SK-N-SH (cell line): ENCODE measurements around the gene PFDN5. TPM values are rescaled to one million over a fixed set of nuclear protein-coding genes. Genes with fewer than 3 reads are reported as not detected.

ENCODE experiments used
- CTCF ChIA-PET: fragments of 300-600, 350-600 bp; formaldehyde crosslinking; extraction: SDS; loops from one replicate; lab custom pipeline; 2021; lab: Yijun Ruan, JAX
- POLR2A ChIA-PET: fragments of 350-600 bp; sonication (Branson Sonifier 250); formaldehyde crosslinking; extraction: SDS; loops from one replicate; lab custom pipeline; 2020; ENCODE audit warnings: antibody characterized with exemption, inconsistent platforms; lab: Yijun Ruan, JAX
- DNase-seq: peaks from one replicate; pipeline ENCODE4 v3.0.0; 2012
- H2AFZ ChIP-seq: fragments of 200-600 bp; sonication (generic); 2 replicates; pipeline ENCODE4 v1.8.1; 2016; ENCODE audit warnings: antibody characterized with exemption, mild to moderate bottlenecking, low read depth
- H3F3A ChIP-seq: fragments of 200-600 bp; sonication (generic); replicated peaks from 2 replicates; pipeline ENCODE3; 2016; ENCODE audit warnings: antibody characterized with exemption, mild to moderate bottlenecking; ENCODE audit not compliant: insufficient read depth
- H3K27ac ChIP-seq, 2 experiments: fragments of 200-500 bp in 1 of 2; fragments of 200-600 bp in 1 of 2; sonication (Bioruptor generic) in 1 of 2; sonication (generic), shearing (Covaris generic) in 1 of 2; 2 replicates each; pipeline versions ENCODE4 v1.5.1 to v1.6.1; 2014 to 2016; ENCODE audit warnings: low read depth in 2 of 2, inconsistent platforms in 1 of 2, low read length in 1 of 2, mild to moderate bottlenecking in 1 of 2, mixed read lengths in 1 of 2
- H3K27me3 ChIP-seq: fragments of 200-600 bp; sonication (generic), shearing (Covaris generic); 2 replicates; pipeline ENCODE4 v1.6.1; 2016; ENCODE audit warnings: mixed run types; ENCODE audit not compliant: insufficient read depth
- H3K36me3 ChIP-seq, 2 experiments: fragments of 200-500 bp in 1 of 2; fragments of 200-600 bp in 1 of 2; sonication (Bioruptor generic) in 1 of 2; sonication (generic) in 1 of 2; replicated peaks in 1 of 2; 2 replicates each; pipeline versions ENCODE3 to v1.5.1; 2014 to 2016; ENCODE audit warnings: low read length in 1 of 2, mild to moderate bottlenecking in 1 of 2; ENCODE audit not compliant: insufficient read depth in 2 of 2, control insufficient read depth in 1 of 2
- H3K4me1 ChIP-seq, 2 experiments: fragments of 200-500 bp in 1 of 2; fragments of 200-600 bp in 1 of 2; sonication (Bioruptor generic) in 1 of 2; sonication (generic), shearing (Covaris generic) in 1 of 2; 2 replicates each; pipeline versions ENCODE4 v1.5.1 to v1.6.1; 2014 to 2016; ENCODE audit warnings: low read depth in 1 of 2, low read length in 1 of 2, mixed run types in 1 of 2; ENCODE audit not compliant: insufficient read depth in 2 of 2, control insufficient read depth in 1 of 2
- H3K4me2 ChIP-seq: fragments of 200-600 bp; sonication (generic), shearing (Covaris generic); 2 replicates; pipeline ENCODE4 v1.6.1; 2017; ENCODE audit warnings: mixed run types
- H3K4me3 ChIP-seq, 2 experiments: fragments of 200-500 bp in 1 of 2; fragments of 200-600 bp in 1 of 2; sonication (Bioruptor generic) in 1 of 2; sonication (generic), shearing (Covaris generic) in 1 of 2; 2 replicates each; pipeline versions ENCODE4 v1.5.1 to v1.8.1; 2014 to 2016; ENCODE audit warnings: low read depth in 2 of 2, inconsistent platforms in 1 of 2, low read length in 1 of 2, mild to moderate bottlenecking in 1 of 2, mixed read lengths in 1 of 2, moderate library complexity in 1 of 2
- H3K79me2 ChIP-seq: fragments of 200-600 bp; sonication (generic); 2 replicates; pipeline ENCODE4 v1.8.1; 2017; ENCODE audit warnings: mild to moderate bottlenecking; ENCODE audit not compliant: insufficient read depth
- H3K9ac ChIP-seq: fragments of 200-600 bp; sonication (generic); 2 replicates; pipeline ENCODE4 v1.6.1; 2017; ENCODE audit warnings: mixed run types
- H3K9me2 ChIP-seq: fragments of 200-600 bp; sonication (generic); 2 replicates; pipeline ENCODE4 v1.6.1; 2017; ENCODE audit warnings: mixed run types
- H3K9me3 ChIP-seq: fragments of 200-600 bp; sonication (generic); 2 replicates; pipeline ENCODE4 v1.6.1; 2017; ENCODE audit warnings: mixed run types, mild to moderate bottlenecking, moderate library complexity
- H4K20me1 ChIP-seq: fragments of 200-600 bp; sonication (generic); 2 replicates; pipeline ENCODE4 v1.6.1; 2017; ENCODE audit warnings: mild to moderate bottlenecking, mixed run types; ENCODE audit not compliant: insufficient read depth
- CHD2 ChIP-seq: fragments of 150-350 bp; IDR thresholded peaks from 2 replicates; pipeline ENCODE4 v1.6.1; 2018; ENCODE audit warnings: low read length; ENCODE audit not compliant: partially characterized antibody
- ELF1 ChIP-seq: IDR thresholded peaks from 2 replicates; pipeline ENCODE4 v1.4.0; 2012
- EZH2phosphoT487 ChIP-seq: fragments of 200-600 bp; sonication (generic); IDR thresholded peaks from 2 replicates; pipeline ENCODE4 v1.6.1; 2017; ENCODE audit warnings: low read depth, mixed run types, mild to moderate bottlenecking, antibody characterized with exemption, moderate library complexity, borderline replicate concordance
- FOXJ3 ChIP-seq: sonication (generic); formaldehyde crosslinking; IDR thresholded peaks from 2 replicates; pipeline ENCODE4 v1.5.1; 2020; ENCODE audit warnings: mild to moderate bottlenecking, missing genetic modification reagents
- FOXM1 ChIP-seq: IDR thresholded peaks from 2 replicates; pipeline ENCODE4 v1.4.0; 2012; ENCODE audit warnings: low read depth, mild to moderate bottlenecking
- IRF3 ChIP-seq: fragments of 150-350 bp; IDR thresholded peaks from 2 replicates; pipeline ENCODE4 v1.6.1; 2016; ENCODE audit warnings: mild to moderate bottlenecking, low read depth, low read length
- JUND ChIP-seq: IDR thresholded peaks from 2 replicates; pipeline ENCODE4 v1.4.0; 2012
- MAX ChIP-seq: IDR thresholded peaks from 2 replicates; pipeline ENCODE4 v1.4.0; 2012; ENCODE audit warnings: low read depth
- MEF2A ChIP-seq: IDR thresholded peaks from 2 replicates; pipeline ENCODE4 v1.4.0; 2012; ENCODE audit warnings: low read depth, borderline replicate concordance
- MXI1 ChIP-seq: IDR thresholded peaks from 2 replicates; pipeline ENCODE4 v1.6.1; 2012; ENCODE audit warnings: mild to moderate bottlenecking, low read depth, low read length, improper control_type of control experiment
- NFIC ChIP-seq: IDR thresholded peaks from 2 replicates; pipeline ENCODE4 v1.4.0; 2012; ENCODE audit warnings: borderline replicate concordance
- POLR2AphosphoS5 ChIP-seq: IDR thresholded peaks from 2 replicates; pipeline ENCODE4 v1.6.1; 2012; ENCODE audit warnings: low read depth, low read length
- RAD21 ChIP-seq: IDR thresholded peaks from 2 replicates; pipeline ENCODE4 v1.6.1; 2012; ENCODE audit warnings: mild to moderate bottlenecking, low read length
- RCOR1 ChIP-seq: fragments of 150-350 bp; IDR thresholded peaks from 2 replicates; pipeline ENCODE4 v1.6.1; 2017; ENCODE audit warnings: antibody characterized with exemption, low read length
- RFX5 ChIP-seq: IDR thresholded peaks from 2 replicates; pipeline ENCODE4 v1.6.1; 2012; ENCODE audit warnings: mild to moderate bottlenecking, improper control_type of control experiment, low read length
- RXRA ChIP-seq: IDR thresholded peaks from 2 replicates; pipeline ENCODE4 v1.4.0; 2012; ENCODE audit warnings: low read depth, mild to moderate bottlenecking, borderline replicate concordance
- SIN3A ChIP-seq: IDR thresholded peaks from 2 replicates; pipeline ENCODE4 v1.6.1; 2012; ENCODE audit warnings: low read depth, mild to moderate bottlenecking, low read length, moderate library complexity, borderline replicate concordance
- SMC3 ChIP-seq: IDR thresholded peaks from 2 replicates; pipeline ENCODE4 v1.6.1; 2012; ENCODE audit warnings: low read depth, low read length, improper control_type of control experiment
- TAF1 ChIP-seq: IDR thresholded peaks from 2 replicates; pipeline ENCODE4 v1.6.1; 2012; ENCODE audit warnings: low read depth, mild to moderate bottlenecking, low read length, moderate library complexity, borderline replicate concordance
- TCF12 ChIP-seq: IDR thresholded peaks from 2 replicates; pipeline ENCODE4 v1.4.0; 2012
- USF2 ChIP-seq: fragments of 150-350 bp; IDR thresholded peaks from 2 replicates; pipeline ENCODE4 v1.6.1; 2017; ENCODE audit warnings: antibody characterized with exemption, low read length, low read depth, borderline replicate concordance
- YY1 ChIP-seq: IDR thresholded peaks from 2 replicates; pipeline ENCODE4 v1.4.0; 2012; ENCODE audit warnings: low read depth, mild to moderate bottlenecking
- WGBS: methylation state at CpG from one replicate; pipeline ENCODE4 v1.1.6; 2017; ENCODE audit warnings: low lambda C conversion rate; 5-methylcytosine and 5-hydroxymethylcytosine counted together
- polyA plus RNA-seq, 3 experiments: library from polyadenylated mRNA; depleted of rRNA; stranded (reverse); fragments of >200 nt; gene quantifications; 2 replicates each; pipeline ENCODE4 v1.2.3, GENCODE V29; 2012

PFDN5 gene
- polyA plus RNA-seq, 1 of the 3 experiments (the other 2 are of a cell fraction), result 1,198 TPM

GRCh38 chr12:53343449-53343848, 48.1 kb downstream of the PFDN5 start:
- H3K27ac ChIP-seq, result no peak overlapping the region
- no peak overlapping the region for H3K4me3 ChIP-seq
- H3K27me3 ChIP-seq, result no peaks in the 10 kb centered on the region
- H3K4me1 ChIP-seq, result peaks cover 0 to 21% of the 10 kb centered on the region in 2 experiments; a peak in 2 of 4 replicates
- H3K9me3 ChIP-seq, result no peaks in the 10 kb centered on the region
- no peaks in the 10 kb centered on the region for H3K79me2 ChIP-seq
- no peak overlapping the region for H3K4me2 ChIP-seq
- ChIA-PET POLR2A (interaction anchor here (3.3 to 3.4 kb wide), 2 partner anchors 19 to 35 kb away, joined by 19 to 105 read pairs; partner anchors contain the start of gene AAAS), CTCF (interaction anchor here (2.3 to 8.5 kb wide), 6 partner anchors 9 to 165 kb away, joined by 12 to 294 read pairs (median 26); partner anchors contain the start of genes AAAS, NPFF and SP7)
- peaks cover 14% of the 10 kb centered on the region for H3F3A ChIP-seq
- no peaks in the 10 kb centered on the region for H4K20me1 ChIP-seq
- H2AFZ ChIP-seq, result no peak overlapping the region
- TF ChIP-seq EZH2phosphoT487 (no peak), RXRA (no peak), MAX (no peak), ELF1 (no peak), TCF12 (no peak), FOXJ3 (no peak), NFIC (no peak), MXI1 (no peak), JUND (no peak), SMC3 (no peak), POLR2AphosphoS5 (no peak)
- 64% methylated on average over 3 of the region's 3 CpGs for WGBS
- DNase-seq, result no peak
- H3K9me2 ChIP-seq, result no peaks in the 10 kb centered on the region
- H3K9ac ChIP-seq, result no peak overlapping the region
- H3K36me3 ChIP-seq, result no peaks in the 10 kb centered on the region

- Histone ChIP-seq H3K9me3 (no peaks in the 10 kb centered on the region), H3K79me2 (no peaks in the 10 kb centered on the region), H3K9ac (no peak overlapping the region), H3K36me3 (no peaks in the 10 kb centered on the region), H3K27ac (no peak overlapping the region), H3K4me3 (no peak overlapping the region), H3F3A (peaks cover 14% of the 10 kb centered on the region), H3K4me2 (peak overlapping the region; percentile 83; the same call in 1 of the 2 replicates), H3K27me3 (no peaks in the 10 kb centered on the region), H3K4me1 (peaks cover 0 to 16% of the 10 kb centered on the region in 2 experiments; a peak in 2 of 4 replicates), H4K20me1 (no peaks in the 10 kb centered on the region), H2AFZ (peak overlapping the region; percentile 97), H3K9me2 (no peaks in the 10 kb centered on the region)
- CTCF ChIA-PET, result interaction anchor here (1.1 to 8.5 kb wide), 16 partner anchors 9 to 165 kb away, joined by 4 to 294 read pairs (median 12); partner anchors contain the start of genes AAAS, AMHR2, MYG1 and NPFF
- no peak for TF ChIP-seq TCF12
- TF ChIP-seq RFX5, result no peak
- no peak for TF ChIP-seq NFIC
- no peak for DNase-seq
- POLR2A ChIA-PET, result interaction anchor here (1.7 to 3.4 kb wide), 4 partner anchors 19 to 157 kb away, joined by 9 to 105 read pairs (median 16); partner anchors contain the start of genes AAAS, PRR13 and TARBP2
- WGBS, result 98% methylated on average over 4 of the region's 4 CpGs
These were observed 48.6 kb downstream of the PFDN5 start for GRCh38 chr12:53343969-53344368.

GRCh38 chr12:53344487-53344823, 49.1 kb downstream of the PFDN5 start:
- H3K9me2 ChIP-seq, result no peaks in the 10 kb centered on the region
- H2AFZ ChIP-seq, result peak overlapping the region; percentile 97
- H3K79me2 ChIP-seq, result no peaks in the 10 kb centered on the region
- peak overlapping the region; percentile 40; the same call in 1 of the 2 replicates for H3K9ac ChIP-seq
- ChIA-PET POLR2A (interaction anchor here (0.6 to 3.4 kb wide), 13 partner anchors 14 to 1143 kb away, joined by 3 to 105 read pairs (median 4); partner anchors contain the start of genes AAAS, PRR13 and TARBP2), CTCF (interaction anchor here (0.7 to 8.5 kb wide), 45 partner anchors 8 to 199 kb away, joined by 3 to 294 read pairs (median 6); partner anchors contain the start of genes AAAS, AMHR2, MYG1 and NPFF)
- peaks cover 0 to 14% of the 10 kb centered on the region in 2 experiments; a peak in 2 of 4 replicates for H3K4me1 ChIP-seq
- DNase-seq, result no peak
- H3K9me3 ChIP-seq, result no peaks in the 10 kb centered on the region
- peak overlapping the region; percentile 83 for H3K4me2 ChIP-seq
- H4K20me1 ChIP-seq, result no peaks in the 10 kb centered on the region
- no peaks in the 10 kb centered on the region for H3K36me3 ChIP-seq
- peaks cover 14% of the 10 kb centered on the region for H3F3A ChIP-seq
- H3K27ac ChIP-seq, result no peak overlapping the region
- WGBS, result 19% methylated on average over 7 of the region's 19 CpGs
- no peaks in the 10 kb centered on the region for H3K27me3 ChIP-seq
- H3K4me3 ChIP-seq, result peak overlapping the region; percentile 53 to 72
- TF ChIP-seq RCOR1 (no peak), MEF2A (no peak), RAD21 (no peak), FOXM1 (no peak), JUND (no peak), FOXJ3 (no peak), CHD2 (no peak), USF2 (no peak), IRF3 (no peak), SIN3A (no peak), RFX5 (no peak), YY1 (no peak), TAF1 (no peak)
